NOMO-1 treated with dmso at 0.1 percent for 144 hours (cell line): ENCODE results near the gene FOXI2.

Source experiments
- DNase-seq: peaks from one replicate; lab custom pipeline; 2025; ENCODE audit not compliant: unreplicated experiment; lab: John Stamatoyannopoulos, UW

Gene FOXI2

GRCh38 chr10:127736915-127737562, at the start of gene FOXI2:
Gene FOXI2, plus strand, starts transcription at chr10:127737185. Its CDS starts 89 bp downstream, at chr10:127737274.
- DNase-seq: no peak

DNA sequence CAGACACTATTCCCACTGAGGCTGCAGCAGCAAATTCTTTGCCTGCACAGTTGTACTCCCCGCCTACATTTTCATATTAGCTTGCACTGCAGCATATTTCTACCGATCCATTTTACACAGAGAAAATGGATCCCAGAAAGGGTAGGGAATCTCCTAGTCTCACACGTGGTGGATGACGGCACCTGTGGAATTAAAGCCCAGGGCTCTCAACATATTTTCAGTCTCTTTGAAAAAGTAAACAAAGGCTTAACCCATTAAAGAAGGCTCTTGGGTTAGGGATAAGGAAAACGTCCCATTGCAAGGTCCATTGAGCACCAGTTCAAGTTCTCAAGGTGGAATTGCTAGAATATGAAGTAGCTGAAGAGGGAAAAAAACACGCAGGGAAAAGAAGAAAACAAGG, 49.4 kb upstream of the FOXI2 start:
- DNase-seq: no peak

- no peak for DNase-seq
Measured at GRCh38 chr10:127690176-127690835, 46.7 kb upstream of the FOXI2 start.

DNA sequence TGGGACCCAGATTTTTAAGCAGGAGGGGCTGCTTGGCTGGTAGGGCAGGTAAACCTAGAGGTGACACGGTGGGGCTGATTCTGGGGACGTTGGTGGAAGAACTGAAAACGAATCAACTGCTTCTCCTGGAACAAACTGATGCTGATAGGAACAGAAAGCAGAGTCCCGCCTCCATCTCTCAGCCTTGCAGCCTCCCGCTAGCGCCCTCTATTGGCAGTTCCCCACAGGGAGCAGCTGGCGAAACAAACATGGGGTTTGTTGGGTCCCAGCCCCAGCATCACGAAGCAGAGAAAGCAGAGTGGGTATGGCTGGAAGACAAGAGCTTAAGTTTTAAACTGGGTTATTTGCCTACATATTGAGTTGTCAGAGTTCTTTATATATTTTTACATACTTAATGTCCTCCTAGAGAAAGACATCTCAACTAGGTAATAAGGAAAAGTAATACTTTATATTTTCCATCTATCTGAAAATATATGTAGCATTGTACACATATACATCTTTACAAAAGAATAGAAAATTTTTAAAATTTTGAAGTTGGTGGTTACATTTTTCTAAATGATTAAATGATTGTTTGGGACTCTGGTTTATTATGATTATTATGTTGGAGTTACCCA, 42.3 kb upstream of the FOXI2 start:
- DNase-seq: no peak

GRCh38 chr10:127695431-127695830, 41.6 kb upstream of the FOXI2 start:
- no peak for DNase-seq

DNA sequence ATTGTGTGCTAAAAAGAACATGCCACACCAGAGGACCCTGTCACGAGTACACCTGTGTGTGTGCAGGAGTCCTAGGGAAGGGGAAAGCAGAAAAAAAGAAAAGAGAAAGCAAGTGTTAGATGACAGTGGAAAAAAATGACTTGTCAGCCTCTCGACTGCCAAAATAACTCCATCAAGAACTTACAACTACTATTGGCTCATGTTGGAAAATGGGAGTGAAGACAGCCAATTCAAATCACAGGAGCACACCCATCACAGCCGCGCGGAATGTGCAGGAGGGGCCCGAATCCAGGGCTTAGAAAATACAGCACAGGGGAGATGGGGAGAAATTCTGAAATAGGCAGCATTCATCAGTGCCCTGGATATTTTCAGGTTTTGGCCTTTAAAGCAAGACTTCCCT, 38.1 kb upstream of the FOXI2 start:
- no peak for DNase-seq

DNA sequence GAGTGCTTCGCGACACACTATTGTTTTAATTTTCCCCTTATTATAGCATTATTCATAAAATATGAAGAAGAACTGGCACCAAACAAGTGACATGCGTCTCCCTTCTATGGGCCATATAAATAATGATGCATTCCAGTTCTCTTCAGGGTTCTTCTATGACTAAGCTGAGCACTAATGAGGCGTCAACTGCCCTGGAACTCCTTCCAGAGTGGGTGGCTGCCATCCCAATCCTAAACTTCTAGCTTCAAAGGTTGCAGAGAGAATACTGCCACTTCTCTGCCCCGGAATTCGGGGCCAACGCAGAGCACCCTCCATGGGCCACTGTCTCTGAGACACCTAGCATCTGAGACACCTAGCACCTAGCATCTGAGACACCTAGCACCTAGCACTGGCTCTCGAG, 37.7 kb upstream of the FOXI2 start:
- no peak for DNase-seq

DNA sequence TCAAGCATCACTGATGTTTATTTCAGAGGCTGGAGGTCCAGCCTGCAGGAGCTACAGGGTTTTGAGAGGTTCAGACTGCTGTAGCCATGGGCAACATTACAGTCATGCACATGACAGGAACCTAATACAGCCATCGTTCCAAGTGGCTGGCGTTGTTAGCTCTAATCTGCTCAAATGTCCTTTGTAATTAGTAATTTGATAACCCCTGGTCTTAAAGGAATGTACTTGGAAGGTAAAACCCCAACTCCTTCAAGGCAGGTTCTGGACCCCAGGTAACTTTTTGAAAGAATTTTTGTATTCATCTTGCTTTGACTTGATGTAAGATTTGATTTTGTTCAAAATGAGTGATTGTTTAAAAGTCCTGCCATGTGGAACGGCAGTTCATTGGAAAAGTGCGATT, 34.7 kb upstream of the FOXI2 start:
- no peak for DNase-seq

DNA sequence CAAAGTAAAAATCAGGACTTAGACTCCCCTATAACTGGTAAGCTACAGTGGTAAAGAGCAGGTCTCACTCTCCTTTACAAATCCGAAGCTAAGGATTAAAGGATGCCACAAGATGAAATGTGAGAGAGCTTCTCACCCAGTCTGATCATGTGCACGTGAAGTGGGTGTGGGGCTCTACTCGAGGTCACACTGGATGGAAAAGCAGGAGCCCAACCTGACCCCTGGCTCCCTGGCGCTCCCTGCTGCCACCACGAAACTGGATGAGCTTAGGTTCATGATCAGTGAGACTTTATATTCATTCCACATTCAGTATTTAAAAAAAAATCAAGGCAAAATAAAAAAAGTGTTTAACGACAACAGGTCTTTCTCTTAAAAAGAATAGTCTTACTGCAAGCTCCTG, 21.7 kb upstream of the FOXI2 start:
- no peak for DNase-seq

GRCh38 chr10:127715782-127716378, 21.1 kb upstream of the FOXI2 start:
- DNase-seq: no peak

DNA sequence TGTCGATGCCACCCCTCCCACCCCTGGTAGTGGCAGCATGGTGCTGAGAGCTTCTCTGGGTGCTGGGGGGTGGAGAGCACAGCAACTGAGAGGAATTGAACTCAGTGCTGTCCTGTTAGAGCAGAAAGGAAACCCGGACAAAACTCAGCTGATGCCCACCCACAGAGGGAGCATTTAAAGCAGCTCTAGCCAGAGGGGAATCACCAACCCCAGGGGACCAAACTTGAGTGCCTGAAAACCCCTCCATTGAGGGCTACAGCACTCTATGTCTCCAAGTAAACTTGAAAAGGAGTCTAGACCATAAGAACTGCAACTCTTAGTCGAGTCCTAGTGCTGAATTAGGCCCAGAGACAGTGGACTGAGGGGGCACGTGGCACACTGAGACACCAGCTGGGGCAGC, 16.8 kb upstream of the FOXI2 start:
- no peak for DNase-seq

DNA sequence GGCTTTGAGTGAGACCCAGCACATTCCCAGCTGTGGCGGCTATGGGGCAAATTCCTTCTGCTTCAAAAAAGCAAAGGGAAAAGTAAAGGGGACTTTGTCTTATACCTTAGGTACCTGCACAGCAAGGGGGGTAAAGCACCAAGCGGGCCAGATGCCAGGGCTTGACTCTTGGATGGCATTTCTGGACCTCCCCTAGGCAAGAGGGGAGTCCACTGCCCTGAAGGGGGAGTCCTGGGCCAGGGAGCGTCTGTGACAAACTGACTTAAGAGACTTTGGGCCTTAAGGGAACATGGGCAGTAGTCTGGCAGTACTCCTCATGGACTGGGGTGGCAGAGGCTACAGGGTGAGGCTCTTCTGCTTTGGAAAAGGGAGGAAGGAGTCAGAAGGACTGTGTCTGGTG, 16.1 kb upstream of the FOXI2 start:
- no peak for DNase-seq

DNA sequence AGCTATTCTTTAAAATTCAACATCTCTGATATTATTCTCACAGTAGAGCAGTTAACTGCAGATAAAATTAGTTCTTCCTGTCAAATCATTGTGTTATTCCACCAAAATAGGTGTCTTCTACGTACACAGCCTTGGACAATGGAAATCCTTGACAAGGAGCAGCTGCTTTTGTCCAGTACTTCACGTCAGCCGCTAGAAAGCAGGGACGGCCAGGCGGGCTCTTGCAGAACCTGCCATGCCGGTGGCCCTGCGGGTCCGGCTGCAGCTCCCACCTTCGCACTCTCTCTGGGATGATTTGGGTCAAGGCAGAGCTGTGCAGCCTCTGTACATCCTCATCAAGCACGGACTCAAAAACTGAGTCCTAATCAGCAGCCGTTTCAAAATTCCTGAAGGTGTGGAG, 2.2 kb upstream of the FOXI2 start:
- no peak for DNase-seq

DNA sequence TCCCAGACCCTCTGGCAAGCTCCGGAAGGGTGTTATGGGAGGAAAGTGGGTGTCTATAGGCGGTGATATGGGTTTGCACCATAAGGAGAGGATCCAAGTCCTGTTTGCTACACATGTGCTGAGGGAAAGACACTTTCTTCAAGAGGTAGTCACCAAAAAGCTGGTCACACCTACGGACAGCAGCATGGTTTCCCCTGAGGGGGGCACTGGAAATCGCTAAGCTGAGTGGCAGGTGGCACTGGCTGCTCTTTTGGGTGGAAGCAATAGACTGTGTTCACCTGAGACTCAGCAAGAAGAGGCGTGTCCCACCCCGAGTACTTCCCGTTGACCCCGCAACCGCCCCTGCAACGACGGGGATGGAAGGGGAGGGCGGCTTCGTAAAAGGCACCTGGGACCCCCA, 1.8 kb upstream of the FOXI2 start:
- DNase-seq: no peak

DNA sequence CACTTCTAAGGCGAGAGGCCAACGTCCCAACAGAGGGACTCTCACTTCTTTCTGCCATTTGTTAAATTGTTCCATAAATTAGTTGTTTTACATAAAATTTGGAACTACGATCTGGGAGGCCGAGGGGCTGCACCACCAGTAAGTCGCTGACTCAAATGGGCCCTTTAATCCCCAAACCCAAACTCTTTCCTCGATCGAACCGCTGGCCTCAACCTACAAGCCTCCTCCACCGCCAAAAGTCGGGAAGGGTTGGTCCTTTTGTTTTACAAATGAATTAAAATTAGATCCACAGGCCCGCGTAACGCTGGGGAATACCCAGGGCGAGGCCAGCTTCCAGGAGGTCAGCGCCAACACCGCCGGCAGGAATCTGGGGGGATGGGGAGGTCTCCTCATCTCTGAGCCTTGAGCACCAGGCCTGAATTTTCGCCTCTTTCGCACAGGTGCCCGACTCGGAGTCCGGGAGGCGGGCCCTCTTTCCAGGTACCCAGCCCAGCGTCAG, 1.2 kb upstream of the FOXI2 start:
- DNase-seq: no peak

GRCh38 chr10:127736222-127736914, 617 bp upstream of the FOXI2 start:
- no peak for DNase-seq

DNA sequence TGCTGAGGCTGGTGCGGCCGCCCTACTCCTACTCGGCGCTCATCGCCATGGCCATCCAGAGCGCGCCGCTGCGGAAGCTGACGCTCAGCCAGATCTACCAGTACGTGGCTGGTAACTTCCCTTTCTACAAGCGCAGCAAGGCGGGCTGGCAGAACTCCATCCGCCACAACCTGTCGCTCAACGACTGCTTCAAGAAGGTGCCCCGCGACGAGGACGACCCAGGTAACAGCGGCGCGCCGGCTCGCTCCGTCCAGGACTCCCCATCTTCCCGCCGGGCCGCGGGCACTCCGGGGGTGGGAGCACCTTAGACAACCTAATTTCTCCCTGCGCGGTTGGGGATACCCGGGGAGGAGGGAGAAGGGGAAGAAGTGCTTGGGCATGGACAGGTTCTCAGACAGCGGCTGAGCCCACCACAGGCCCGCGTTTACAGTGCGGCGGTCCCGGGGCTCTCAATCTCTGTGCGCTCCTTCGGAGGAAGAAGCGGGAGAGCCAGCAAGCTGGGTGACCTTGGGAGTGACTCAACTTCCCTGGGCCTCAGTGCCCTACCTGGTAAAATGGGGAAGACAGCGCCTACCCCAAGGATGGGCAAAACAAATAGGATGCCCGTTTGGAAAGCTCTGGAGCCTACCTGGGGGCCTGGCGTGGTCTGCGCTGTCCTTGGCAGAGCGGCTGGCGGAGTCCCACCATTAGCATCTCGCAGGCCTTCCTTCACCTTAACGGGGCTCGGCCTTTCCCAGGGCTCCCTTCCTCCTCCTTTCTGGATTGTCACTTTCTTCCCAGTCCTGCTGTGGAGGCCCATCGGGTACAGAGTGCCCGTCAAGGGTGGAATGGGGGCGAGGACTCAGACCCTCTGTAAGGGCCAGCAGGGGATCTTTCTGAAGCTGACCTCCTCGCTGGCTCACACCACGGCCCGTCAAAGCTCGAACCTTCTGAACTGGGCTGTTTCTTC, 852 bp downstream of the FOXI2 start:
- no peak for DNase-seq

GRCh38 chr10:127738512-127739424, 1.8 kb downstream of the FOXI2 start:
- no peak for DNase-seq

DNA sequence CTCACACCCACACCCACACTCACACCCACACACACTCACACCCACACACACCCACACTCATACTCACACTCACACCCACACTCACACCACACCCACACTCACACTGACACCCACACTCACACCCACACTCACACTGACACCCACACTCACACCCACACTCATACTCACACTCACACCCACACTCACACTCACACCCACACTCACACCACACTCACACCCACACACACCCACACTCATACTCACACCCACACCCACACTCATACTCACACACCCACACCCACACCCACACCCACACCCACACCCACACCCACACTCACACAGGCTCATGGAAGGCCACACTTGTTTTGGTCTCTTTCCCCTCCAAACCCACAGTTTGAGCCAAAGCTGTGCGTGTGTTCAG, 2.9 kb downstream of the FOXI2 start:
- DNase-seq: no peak
